Transverse colon (tissue), 4 donors: ENCODE data around the gene COMP. TPM values are rescaled to one million over a fixed set of nuclear protein-coding genes. Genes with fewer than 3 reads are reported as not detected.

ENCODE experiments used
- DNase-seq: peaks from one replicate; pipeline ENCODE4 v3.0.0-alpha.2; 2019
- H3K27ac ChIP-seq, 4 donors: fragments of 200-600 bp; sonication (generic); 2 replicates each; pipeline ENCODE4 v1.5.1; 2016 to 2018; ENCODE audit warnings: inconsistent platforms in 4 of 4
- H3K27me3 ChIP-seq: fragments of 200-600 bp; sonication (generic); 2 replicates; pipeline ENCODE4 v1.5.1; 2017; ENCODE audit warnings: inconsistent platforms
- H3K36me3 ChIP-seq, 4 donors: fragments of 200-600 bp; sonication (generic); 2 replicates each; pipeline ENCODE4 v1.5.1; 2017 to 2019; ENCODE audit warnings: inconsistent platforms in 4 of 4
- H3K4me1 ChIP-seq, 4 donors: fragments of 200-600 bp; sonication (generic); 2 replicates each; pipeline ENCODE4 v1.5.1; 2017 to 2020; ENCODE audit warnings: inconsistent platforms in 4 of 4
- H3K4me3 ChIP-seq, 4 donors: fragments of 200-600 bp; sonication (generic); 1 replicate in 1 of 4; 2 replicates in 3 of 4; pipeline versions ENCODE4 v1.5.1 to v1.6.1; 2017 to 2019; ENCODE audit warnings: inconsistent platforms in 4 of 4
- H3K9me3 ChIP-seq, 2 donors: fragments of 200-600 bp; sonication (generic); 2 replicates each; pipeline ENCODE4 v1.5.1; 2017 to 2019; ENCODE audit warnings: inconsistent platforms in 2 of 2
- CTCF ChIP-seq, 5 experiments: fragments of 200-600 bp in 3 of 5; fragments of 450-650 bp in 2 of 5; sonication (generic) in 3 of 5; IDR thresholded peaks; 1 replicate in 2 of 5; 2 replicates in 3 of 5; pipeline ENCODE4 v1.5.1; 2016 to 2017; ENCODE audit warnings: antibody characterized with exemption in 5 of 5, inconsistent platforms in 3 of 5, mild to moderate bottlenecking in 2 of 5, moderate library complexity in 1 of 5
- EP300 ChIP-seq: sonication (generic); formaldehyde crosslinking; IDR thresholded peaks from one replicate; pipeline ENCODE4 v1.6.1; 2017; ENCODE audit warnings: antibody characterized with exemption, low read depth
- POLR2A ChIP-seq: fragments of 450-650 bp; IDR thresholded peaks from one replicate; pipeline ENCODE4 v1.6.1; 2016; ENCODE audit warnings: antibody characterized with exemption, mild to moderate bottlenecking, moderate library complexity
- POLR2AphosphoS5 ChIP-seq, 3 donors: sonication (generic); formaldehyde crosslinking; IDR thresholded peaks; one replicate each; pipeline ENCODE4 v1.6.1; 2016; ENCODE audit warnings: antibody characterized with exemption in 3 of 3
- WGBS, 2 donors: methylation state at CpG; one replicate each; pipeline ENCODE4 v1.1.5; 2018; ENCODE audit warnings: low coverage in 1 of 2; 5-methylcytosine and 5-hydroxymethylcytosine counted together
- in situ Hi-C, 4 donors: fragments of 200-750 bp; cut with MboI; loops; one replicate each; pipeline versions ENCODE4 v1.15.0 to v1.15.1; 2017; ENCODE audit warnings: low sequenced_read_pairs in 3 of 4, low pct_ligation_motif_present in 1 of 4, low pct_unique_long_range_greater_than_20kb in 1 of 4
- intact Hi-C: fragments of 100-400 bp; cut with DNase I; formaldehyde crosslinking; loops from one replicate; pipeline ENCODE4 v1.15.1; 2023; ENCODE audit warnings: low total_unique reads
- total RNA-seq, 4 donors: library from RNA; depleted of rRNA; stranded (reverse); fragments of >200 nt; gene quantifications; one replicate each; pipeline ENCODE4 v1.1.0, GENCODE V29; 2016

Gene COMP
- total RNA-seq, 4 donors from 2014 or later = 0.32 to 0.55 TPM; not detected in 2

GRCh38 chr19:18780631-18781030 lies 10.5 kb downstream of the COMP start:
- WGBS, 2 donors = 81% methylated on average over 10 of the region's 10 CpGs; no CpG with 5 or more reads in 1 of the 2 donors
- DNase-seq = no peak
- H3K9me3 ChIP-seq = no peaks in the 10 kb centered on the region
- intact Hi-C loops (no loop called here), in situ Hi-C loops (no loop called here)
- H3K4me1 ChIP-seq = peaks cover 3 to 9% (median 8%) of the 10 kb centered on the region in 4 donors
- H3K27ac ChIP-seq = no peak overlapping the region
- no peak overlapping the region for H3K4me3 ChIP-seq
- H3K36me3 ChIP-seq = no peaks in the 10 kb centered on the region
- TF ChIP-seq POLR2AphosphoS5 (IDR thresholded peaks at IDR 0.05) (no peak), POLR2A (no peak), CTCF (IDR thresholded peaks at IDR 0.05) (no peak), EP300 (no peak)
- peaks cover 10% of the 10 kb centered on the region for H3K27me3 ChIP-seq

- Histone ChIP-seq H3K4me3 (no peak overlapping the region), H3K36me3 (no peaks in the 10 kb centered on the region), H3K9me3 (no peaks in the 10 kb centered on the region), H3K27me3 (peaks cover 6% of the 10 kb centered on the region), H3K27ac (no peak overlapping the region), H3K4me1 (peaks cover 0 to 4% (median 3%) of the 10 kb centered on the region in 4 donors)
- in situ Hi-C loops = no loop called here
- 91% methylated on average over 17 of the region's 17 CpGs; no CpG with 5 or more reads in 1 of the 2 donors for WGBS, 2 donors
- no peak for DNase-seq
- TF ChIP-seq POLR2A (no peak), POLR2AphosphoS5 (IDR thresholded peaks at IDR 0.05) (no peak), EP300 (no peak), CTCF (IDR thresholded peaks at IDR 0.05) (no peak)
- intact Hi-C loops = no loop called here
Measured at GRCh38 chr19:18780081-18780480, 11.0 kb downstream of the COMP start.

GRCh38 chr19:18778826-18779495 lies 12.1 kb downstream of the COMP start:
- in situ Hi-C loops = no loop called here
- 79% methylated on average over 14 of the region's 14 CpGs; no CpG with 5 or more reads in 1 of the 2 donors for WGBS, 2 donors
- intact Hi-C loops = no loop called here
- Histone ChIP-seq H3K9me3 (no peaks in the 10 kb centered on the region), H3K36me3 (no peaks in the 10 kb centered on the region), H3K4me3 (no peak overlapping the region), H3K27me3 (peaks cover 6% of the 10 kb centered on the region), H3K27ac (no peak overlapping the region), H3K4me1 (peaks cover 0 to 2% (median 0%) of the 10 kb centered on the region in 4 donors)
- DNase-seq = no peak
- TF ChIP-seq EP300 (no peak), POLR2AphosphoS5 (IDR thresholded peaks at IDR 0.05) (no peak), CTCF (IDR thresholded peaks at IDR 0.05) (no peak), POLR2A (no peak)

- no peak overlapping the region for H3K27ac ChIP-seq
- TF ChIP-seq CTCF (IDR thresholded peaks at IDR 0.05) = no peak
- TF ChIP-seq POLR2AphosphoS5 (IDR thresholded peaks at IDR 0.05) = no peak
- TF ChIP-seq POLR2A = no peak
- TF ChIP-seq EP300 = no peak
- intact Hi-C loops = no loop called here
Measured at GRCh38 chr19:18778076-18778389, 13.1 kb downstream of the COMP start.

More at GRCh38 chr19:18778076-18778389, 13.1 kb downstream of the COMP start:
- Histone ChIP-seq H3K9me3 (no peaks in the 10 kb centered on the region), H3K4me1 (peaks cover 0 to 2% (median 0%) of the 10 kb centered on the region in 4 donors), H3K27me3 (peaks cover 6% of the 10 kb centered on the region), H3K4me3 (no peak overlapping the region), H3K36me3 (no peaks in the 10 kb centered on the region)
- in situ Hi-C loops = no loop called here
- no peak for DNase-seq
- WGBS, 2 donors = 77 to 100% methylated on average over 1 to 11 of the region's 11 CpGs
